Panc1 (cell line): Measurements from ENCODE around the gene NINJ2. TPM values are rescaled to one million over a fixed set of nuclear protein-coding genes. Genes with fewer than 3 reads are reported as not detected.

ENCODE experiments used
- ATAC-seq: fragments of 200-7000 bp; cut with Tn5 transposase; 2 replicates; pipeline ENCODE4 v1.9.1; 2020; ENCODE audit warnings: mild to moderate bottlenecking, moderate library complexity
- BruUV-seq: library from RNA; stranded (reverse); fragments of 400-500 nt; replicated peaks from 2 replicates; lab custom pipeline; 2021; lab: Mats Ljungman, UMichigan
- CTCF ChIA-PET: fragments of 300-600 bp; sonication (Branson Sonifier 250); formaldehyde crosslinking; loops from one replicate; lab custom pipeline; 2022; ENCODE audit warnings: antibody characterized with exemption; lab: Charles Lee
- POLR2A ChIA-PET: fragments of 300-600 bp; sonication (Branson Sonifier 250); formaldehyde crosslinking; loops from one replicate; lab custom pipeline; 2022; ENCODE audit warnings: antibody characterized with exemption; lab: Charles Lee
- DNase-seq: peaks from one replicate; pipeline ENCODE4 v3.0.0-alpha.2; 2010; ENCODE audit warnings: low read depth, low spot score
- H3K27ac ChIP-seq: 2 replicates; pipeline ENCODE4 v1.5.1; 2011; ENCODE audit warnings: mild to moderate bottlenecking, low read length, inconsistent platforms
- H3K27me3 ChIP-seq: fragments of 200-500 bp; sonication (Bioruptor generic); 2 replicates; pipeline ENCODE4 v1.6.0; 2014; ENCODE audit warnings: low read length, inconsistent platforms; ENCODE audit not compliant: control insufficient read depth, insufficient read depth
- H3K36me3 ChIP-seq: fragments of 200-500 bp; sonication (Bioruptor generic); 2 replicates; pipeline ENCODE4 v1.5.1; 2014; ENCODE audit warnings: inconsistent platforms, mild to moderate bottlenecking, low read length, moderate library complexity; ENCODE audit not compliant: control insufficient read depth, insufficient read depth
- H3K4me1 ChIP-seq: 2 replicates; pipeline ENCODE4 v1.5.1; 2011; ENCODE audit warnings: inconsistent platforms, mild to moderate bottlenecking, low read length, moderate library complexity; ENCODE audit not compliant: control insufficient read depth, insufficient read depth
- H3K4me3 ChIP-seq, 2 experiments: 2 replicates each; pipeline ENCODE4 v1.5.1; 2011 to 2012; ENCODE audit warnings: low read depth in 2 of 2, low read length in 2 of 2, mild to moderate bottlenecking in 2 of 2, inconsistent platforms in 1 of 2, moderate library complexity in 1 of 2
- H3K9me3 ChIP-seq: fragments of 200-500 bp; sonication (Bioruptor generic); 2 replicates; pipeline ENCODE4 v1.5.1; 2014; ENCODE audit warnings: low read depth, mild to moderate bottlenecking, inconsistent platforms, low read length, moderate library complexity; ENCODE audit not compliant: control insufficient read depth, insufficient read depth
- POLR2AphosphoS5 ChIP-seq: IDR thresholded peaks from 2 replicates; pipeline ENCODE4 v1.6.1; 2012; ENCODE audit warnings: mild to moderate bottlenecking, low read depth, low read length, moderate library complexity
- SIN3A ChIP-seq: IDR thresholded peaks from 2 replicates; pipeline ENCODE4 v1.6.1; 2012; ENCODE audit warnings: low read depth, mild to moderate bottlenecking, low read length, moderate library complexity, borderline replicate concordance; ENCODE audit not compliant: insufficient read depth
- TCF7L2 ChIP-seq: IDR thresholded peaks from 2 replicates; pipeline ENCODE4 v1.6.1; 2011; ENCODE audit warnings: mild to moderate bottlenecking, low read depth, low read length, inconsistent platforms
- in situ Hi-C: cut with HindIII; loops from 2 replicates; pipeline ENCODE4 v1.10.0; 2016; ENCODE audit warnings: low sequenced_read_pairs, low pct_unique_long_range_greater_than_20kb
- intact Hi-C: fragments of 100-400 bp; cut with micrococcal nuclease; formaldehyde crosslinking; loops from one replicate; pipeline ENCODE4 v1.10.0; 2022; ENCODE audit not compliant: unreplicated experiment
- total RNA-seq: library from RNA; stranded (reverse); gene quantifications from one replicate; pipeline ENCODE4 v1.2.1, GENCODE V29; 2021; ENCODE audit not compliant: unreplicated experiment
- TF ChIP-seq, protein P1 (sequence below): fragments of 450-650 bp; IDR thresholded peaks from 2 replicates; pipeline ENCODE4 v1.5.1; 2017; ENCODE audit warnings: mild to moderate bottlenecking
- TF ChIP-seq, protein P2 (sequence below), 2 experiments: IDR thresholded peaks; 2 replicates each; pipeline ENCODE4 v1.6.1; 2011 to 2012; ENCODE audit warnings: low read depth in 2 of 2, control low read depth in 1 of 2, low read length in 1 of 2, mild to moderate bottlenecking in 1 of 2, moderate library complexity in 1 of 2; ENCODE audit not compliant: insufficient read depth in 1 of 2

NINJ2 gene
- total RNA-seq, 1 experiment from 2014 or later = 1.9 TPM

DNA sequence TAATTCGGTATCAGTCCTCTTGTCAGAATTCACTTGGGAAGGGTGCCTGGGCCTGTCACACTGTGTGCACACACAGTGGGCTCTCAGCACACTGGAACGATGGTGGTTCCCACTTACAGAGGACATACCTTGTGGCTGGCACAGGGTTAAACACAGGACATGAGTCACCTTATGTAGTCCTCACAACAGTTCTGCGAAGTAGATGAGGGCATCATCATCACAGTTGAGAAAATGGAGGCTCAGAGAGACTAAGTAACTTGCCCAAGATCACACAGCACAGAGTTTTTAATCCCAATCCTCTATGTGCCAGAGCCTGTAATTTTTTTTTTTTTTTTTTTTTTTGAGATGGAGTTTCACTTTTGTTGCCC lies 90.7 kb downstream of the NINJ2 start:
- Histone ChIP-seq H3K4me3 (no peak overlapping the region; a peak in 1 of 4 replicates), H3K36me3 (no peaks in the 10 kb centered on the region), H3K9me3 (no peaks in the 10 kb centered on the region), H3K27me3 (no peaks in the 10 kb centered on the region), H3K27ac (peak overlapping the region; percentile 98), H3K4me1 (peaks cover 35% of the 10 kb centered on the region)
- ChIA-PET POLR2A (interaction anchor here (0.7 kb wide), 1 partner anchor 158 kb away, joined by 3 read pairs; no protein-coding TSS in a partner anchor), CTCF (interaction anchor here (1.3 kb wide), 1 partner anchor 171 kb away, joined by 3 read pairs; the partner anchor contains the start of gene CCDC77)
- ATAC-seq = no peak
- in situ Hi-C loops (no loop called here), intact Hi-C loops (loop anchor here (2.0 to 10.0 kb wide), 2 partner anchors 62 to 182 kb away; no protein-coding TSS in a partner anchor)
- BruUV-seq = no TSS peak
- peak; percentile 17 for DNase-seq
- TF ChIP-seq TCF7L2 (no peak), POLR2AphosphoS5 (no peak)
- TF ChIP-seq, protein P1, sequence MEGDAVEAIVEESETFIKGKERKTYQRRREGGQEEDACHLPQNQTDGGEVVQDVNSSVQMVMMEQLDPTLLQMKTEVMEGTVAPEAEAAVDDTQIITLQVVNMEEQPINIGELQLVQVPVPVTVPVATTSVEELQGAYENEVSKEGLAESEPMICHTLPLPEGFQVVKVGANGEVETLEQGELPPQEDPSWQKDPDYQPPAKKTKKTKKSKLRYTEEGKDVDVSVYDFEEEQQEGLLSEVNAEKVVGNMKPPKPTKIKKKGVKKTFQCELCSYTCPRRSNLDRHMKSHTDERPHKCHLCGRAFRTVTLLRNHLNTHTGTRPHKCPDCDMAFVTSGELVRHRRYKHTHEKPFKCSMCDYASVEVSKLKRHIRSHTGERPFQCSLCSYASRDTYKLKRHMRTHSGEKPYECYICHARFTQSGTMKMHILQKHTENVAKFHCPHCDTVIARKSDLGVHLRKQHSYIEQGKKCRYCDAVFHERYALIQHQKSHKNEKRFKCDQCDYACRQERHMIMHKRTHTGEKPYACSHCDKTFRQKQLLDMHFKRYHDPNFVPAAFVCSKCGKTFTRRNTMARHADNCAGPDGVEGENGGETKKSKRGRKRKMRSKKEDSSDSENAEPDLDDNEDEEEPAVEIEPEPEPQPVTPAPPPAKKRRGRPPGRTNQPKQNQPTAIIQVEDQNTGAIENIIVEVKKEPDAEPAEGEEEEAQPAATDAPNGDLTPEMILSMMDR = no peak

DNA sequence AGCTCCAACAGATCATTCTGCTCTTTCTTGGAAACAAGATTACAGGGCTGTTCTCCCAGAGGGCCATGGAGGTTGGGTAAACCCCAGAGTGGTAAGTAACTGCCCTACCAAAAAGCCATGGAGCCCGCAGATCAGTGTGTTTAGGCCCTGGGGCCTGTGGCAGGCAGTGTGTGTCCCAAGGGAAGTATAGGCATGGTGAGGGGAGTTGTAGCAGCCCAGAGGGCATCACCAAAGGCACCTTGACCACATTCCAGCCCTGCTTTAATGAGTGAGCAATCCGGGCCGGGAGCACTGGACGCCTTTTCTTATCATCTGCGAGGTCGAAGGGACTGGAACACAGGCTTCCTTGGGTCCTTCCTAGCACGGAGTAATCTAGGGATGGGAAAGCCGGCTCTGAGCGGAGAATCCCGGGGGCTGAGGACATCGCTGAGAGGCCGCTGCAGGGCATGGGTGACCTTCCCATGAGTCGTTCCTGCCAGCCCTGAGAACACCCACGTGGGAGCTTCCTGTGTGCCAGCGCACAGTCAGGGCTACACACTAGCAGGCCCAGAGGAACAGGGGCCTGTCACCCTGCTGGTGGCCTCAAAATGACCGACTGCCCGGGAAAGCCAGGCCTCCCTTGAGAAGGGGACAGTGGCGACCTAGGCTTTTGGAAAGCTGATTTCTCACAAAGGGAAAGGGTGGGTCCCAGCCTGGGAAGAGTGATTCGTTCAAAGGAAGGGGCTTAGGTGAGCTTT lies 91.3 kb downstream of the NINJ2 start:
- ChIA-PET POLR2A (interaction anchor here (0.7 kb wide), 1 partner anchor 94 kb away, joined by 6 read pairs; no protein-coding TSS in a partner anchor), CTCF (interaction anchor here (0.7 to 1.3 kb wide), 2 partner anchors 116 to 170 kb away, joined by 3 read pairs; partner anchors contain the start of gene CCDC77)
- in situ Hi-C loops = no loop called here
- DNase-seq (peak; percentile 17), ATAC-seq (peak; percentile 19)
- BruUV-seq = no TSS peak
- Histone ChIP-seq H3K36me3 (no peaks in the 10 kb centered on the region), H3K27ac (peak overlapping the region; percentile 98), H3K4me3 (peak overlapping the region; percentile 53 to 78; a peak in 3 of 4 replicates), H3K9me3 (no peaks in the 10 kb centered on the region), H3K27me3 (no peaks in the 10 kb centered on the region), H3K4me1 (peaks cover 32% of the 10 kb centered on the region)
- intact Hi-C loops = loop anchor here (2.0 to 10.0 kb wide), 2 partner anchors 63 to 183 kb away; no protein-coding TSS in a partner anchor
- TF ChIP-seq, protein P2, sequence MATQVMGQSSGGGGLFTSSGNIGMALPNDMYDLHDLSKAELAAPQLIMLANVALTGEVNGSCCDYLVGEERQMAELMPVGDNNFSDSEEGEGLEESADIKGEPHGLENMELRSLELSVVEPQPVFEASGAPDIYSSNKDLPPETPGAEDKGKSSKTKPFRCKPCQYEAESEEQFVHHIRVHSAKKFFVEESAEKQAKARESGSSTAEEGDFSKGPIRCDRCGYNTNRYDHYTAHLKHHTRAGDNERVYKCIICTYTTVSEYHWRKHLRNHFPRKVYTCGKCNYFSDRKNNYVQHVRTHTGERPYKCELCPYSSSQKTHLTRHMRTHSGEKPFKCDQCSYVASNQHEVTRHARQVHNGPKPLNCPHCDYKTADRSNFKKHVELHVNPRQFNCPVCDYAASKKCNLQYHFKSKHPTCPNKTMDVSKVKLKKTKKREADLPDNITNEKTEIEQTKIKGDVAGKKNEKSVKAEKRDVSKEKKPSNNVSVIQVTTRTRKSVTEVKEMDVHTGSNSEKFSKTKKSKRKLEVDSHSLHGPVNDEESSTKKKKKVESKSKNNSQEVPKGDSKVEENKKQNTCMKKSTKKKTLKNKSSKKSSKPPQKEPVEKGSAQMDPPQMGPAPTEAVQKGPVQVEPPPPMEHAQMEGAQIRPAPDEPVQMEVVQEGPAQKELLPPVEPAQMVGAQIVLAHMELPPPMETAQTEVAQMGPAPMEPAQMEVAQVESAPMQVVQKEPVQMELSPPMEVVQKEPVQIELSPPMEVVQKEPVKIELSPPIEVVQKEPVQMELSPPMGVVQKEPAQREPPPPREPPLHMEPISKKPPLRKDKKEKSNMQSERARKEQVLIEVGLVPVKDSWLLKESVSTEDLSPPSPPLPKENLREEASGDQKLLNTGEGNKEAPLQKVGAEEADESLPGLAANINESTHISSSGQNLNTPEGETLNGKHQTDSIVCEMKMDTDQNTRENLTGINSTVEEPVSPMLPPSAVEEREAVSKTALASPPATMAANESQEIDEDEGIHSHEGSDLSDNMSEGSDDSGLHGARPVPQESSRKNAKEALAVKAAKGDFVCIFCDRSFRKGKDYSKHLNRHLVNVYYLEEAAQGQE (IDR thresholded peaks at IDR 0.05; ENCODE audit: insufficient read depth in 1 of 2, low read depth in 2 of 2, low read length in 1 of 2) = no peak
- TF ChIP-seq TCF7L2 (0 out of 2 replicates have a peak, but pooled peaks have one; percentile 27), SIN3A (no peak)
